Activated CD4-positive, alpha-beta T cell treated with anti-CD3 and anti-CD28 coated beads, Interleukin-2, amount 10 ng/mL, durations not matched to agents 24 days and 14 days (primary cell): ENCODE results near the gene GPT2. TPM values are rescaled to one million over a fixed set of nuclear protein-coding genes. Genes with fewer than 3 reads are reported as not detected.

ENCODE experiments used
- DNase-seq: peaks from one replicate; pipeline ENCODE4 v3.0.0; 2022
- H3K27ac Mint-ChIP-seq: one replicate; pipeline ENCODE4 v1.8.0; 2022; ENCODE audit warnings: mild to moderate bottlenecking, mixed read lengths
- H3K27me3 Mint-ChIP-seq: one replicate; pipeline ENCODE4 v1.8.0; 2022; ENCODE audit warnings: mixed read lengths
- H3K36me3 Mint-ChIP-seq: one replicate; pipeline ENCODE4 v1.8.0; 2022; ENCODE audit warnings: low read depth, mild to moderate bottlenecking, mixed read lengths
- H3K4me1 Mint-ChIP-seq: one replicate; pipeline ENCODE4 v1.8.0; 2021; ENCODE audit warnings: mixed read lengths
- H3K4me3 Mint-ChIP-seq: one replicate; pipeline ENCODE4 v1.8.0; 2022; ENCODE audit warnings: mild to moderate bottlenecking, moderate library complexity, mixed read lengths
- H3K9me3 Mint-ChIP-seq: one replicate; pipeline ENCODE4 v1.8.0; 2021; ENCODE audit warnings: mixed read lengths
- intact Hi-C: fragments of 100-400 bp; cut with micrococcal nuclease; formaldehyde crosslinking; loops from one replicate; pipeline ENCODE4 v1.15.1; 2023
- total RNA-seq: library from RNA; stranded (reverse); gene quantifications from 2 replicates; pipeline ENCODE4 v1.2.3, GENCODE V29; 2022

The GPT2 gene
- total RNA-seq, 1 donor from 2014 or later = 15.7 TPM

- Mint-ChIP-seq H3K36me3 (peaks cover 1% of the 10 kb centered on the region), H3K4me1 (peaks cover 14% of the 10 kb centered on the region), H3K4me3 (no peak overlapping the region), H3K27ac (no peak overlapping the region), H3K27me3 (peaks cover 31% of the 10 kb centered on the region), H3K9me3 (no peaks in the 10 kb centered on the region)
- no peak for DNase-seq
- intact Hi-C loops = no loop called here
These were observed 1.7 kb upstream of the GPT2 start for GRCh38 chr16:46882304-46882939.

- DNase-seq = no peak
- H3K27ac Mint-ChIP-seq = no peak overlapping the region
- peaks cover 1% of the 10 kb centered on the region for H3K36me3 Mint-ChIP-seq
- no peaks in the 10 kb centered on the region for H3K9me3 Mint-ChIP-seq
- H3K4me1 Mint-ChIP-seq = peaks cover 14% of the 10 kb centered on the region
- intact Hi-C loops = no loop called here
- peak overlapping the region; percentile 85 for H3K4me3 Mint-ChIP-seq
- H3K27me3 Mint-ChIP-seq = peaks cover 31% of the 10 kb centered on the region
These were observed 1.2 kb upstream of the GPT2 start for GRCh38 chr16:46882940-46883307.

GRCh38 chr16:46883353-46883689 lies 841 bp upstream of the GPT2 start:
- Mint-ChIP-seq H3K36me3 (peaks cover 1% of the 10 kb centered on the region), H3K27me3 (peaks cover 31% of the 10 kb centered on the region), H3K4me1 (peaks cover 14% of the 10 kb centered on the region), H3K27ac (peak overlapping the region; percentile 90), H3K4me3 (peak overlapping the region; percentile 85), H3K9me3 (no peaks in the 10 kb centered on the region)
- no peak for DNase-seq
- intact Hi-C loops = no loop called here

GRCh38 chr16:46884513-46885293 lies 541 bp downstream of the GPT2 start:
- H3K4me3 Mint-ChIP-seq = peak overlapping the region; percentile 85
- H3K4me1 Mint-ChIP-seq = peaks cover 14% of the 10 kb centered on the region
- peak; percentile 78 for DNase-seq
- intact Hi-C loops = loop anchor here (1.0 to 2.0 kb wide), 4 partner anchors 22 to 195 kb away; partner anchors contain the start of genes C16orf87, ORC6 and VPS35
- H3K36me3 Mint-ChIP-seq = peaks cover 1% of the 10 kb centered on the region
- no peaks in the 10 kb centered on the region for H3K9me3 Mint-ChIP-seq
- peaks cover 27% of the 10 kb centered on the region for H3K27me3 Mint-ChIP-seq
- peak overlapping the region; percentile 62 for H3K27ac Mint-ChIP-seq

GRCh38 chr16:46885960-46886763 lies 2.0 kb downstream of the GPT2 start:
- Mint-ChIP-seq H3K9me3 (no peaks in the 10 kb centered on the region), H3K4me3 (peak overlapping the region; percentile 85), H3K27ac (no peak overlapping the region), H3K36me3 (peaks cover 1% of the 10 kb centered on the region), H3K27me3 (peaks cover 20% of the 10 kb centered on the region), H3K4me1 (peaks cover 14% of the 10 kb centered on the region)
- intact Hi-C loops = loop anchor here (2.0 kb wide), 2 partner anchors 23 kb away; no protein-coding TSS in a partner anchor
- DNase-seq = no peak

GRCh38 chr16:46886764-46887523 lies 2.8 kb downstream of the GPT2 start:
- Mint-ChIP-seq H3K27ac (no peak overlapping the region), H3K27me3 (peaks cover 17% of the 10 kb centered on the region), H3K36me3 (peaks cover 1% of the 10 kb centered on the region), H3K4me3 (no peak overlapping the region), H3K9me3 (no peaks in the 10 kb centered on the region), H3K4me1 (peaks cover 16% of the 10 kb centered on the region)
- DNase-seq = no peak
- intact Hi-C loops = no loop called here

- H3K27ac Mint-ChIP-seq = no peak overlapping the region
- peaks cover 15% of the 10 kb centered on the region for H3K4me1 Mint-ChIP-seq
- no peak for DNase-seq
- intact Hi-C loops = no loop called here
- H3K36me3 Mint-ChIP-seq = peaks cover 1% of the 10 kb centered on the region
- H3K27me3 Mint-ChIP-seq = peaks cover 12% of the 10 kb centered on the region
- no peaks in the 10 kb centered on the region for H3K9me3 Mint-ChIP-seq
- H3K4me3 Mint-ChIP-seq = no peak overlapping the region
These were observed 3.3 kb downstream of the GPT2 start for GRCh38 chr16:46887524-46887854.

- Mint-ChIP-seq H3K27me3 (peaks cover 2% of the 10 kb centered on the region), H3K4me1 (peaks cover 9% of the 10 kb centered on the region), H3K4me3 (no peak overlapping the region), H3K27ac (no peak overlapping the region), H3K9me3 (no peaks in the 10 kb centered on the region), H3K36me3 (peaks cover 1% of the 10 kb centered on the region)
- DNase-seq = no peak
- intact Hi-C loops = no loop called here
These were observed 5.2 kb downstream of the GPT2 start for GRCh38 chr16:46889245-46889941.

GRCh38 chr16:46889942-46890300 lies 5.8 kb downstream of the GPT2 start:
- H3K9me3 Mint-ChIP-seq = no peaks in the 10 kb centered on the region
- DNase-seq = no peak
- intact Hi-C loops = no loop called here
- no peak overlapping the region for H3K4me3 Mint-ChIP-seq
- no peak overlapping the region for H3K27ac Mint-ChIP-seq
- peaks cover 1% of the 10 kb centered on the region for H3K36me3 Mint-ChIP-seq
- peaks cover 9% of the 10 kb centered on the region for H3K4me1 Mint-ChIP-seq
- peaks cover 2% of the 10 kb centered on the region for H3K27me3 Mint-ChIP-seq

- H3K4me1 Mint-ChIP-seq = peaks cover 4% of the 10 kb centered on the region
These were observed 7.7 kb downstream of the GPT2 start for GRCh38 chr16:46891910-46892309.

GRCh38 chr16:46894036-46894672 lies 10.0 kb downstream of the GPT2 start:
- DNase-seq = no peak
- H3K36me3 Mint-ChIP-seq = no peaks in the 10 kb centered on the region
- peaks cover 4% of the 10 kb centered on the region for H3K4me1 Mint-ChIP-seq
- H3K4me3 Mint-ChIP-seq = no peak overlapping the region
- H3K27me3 Mint-ChIP-seq = no peaks in the 10 kb centered on the region
- H3K9me3 Mint-ChIP-seq = no peaks in the 10 kb centered on the region
- H3K27ac Mint-ChIP-seq = no peak overlapping the region
- intact Hi-C loops = no loop called here

More at GRCh38 chr16:46891910-46892309, 7.7 kb downstream of the GPT2 start:
- intact Hi-C loops = no loop called here
- no peak overlapping the region for H3K27ac Mint-ChIP-seq
- no peak overlapping the region for H3K4me3 Mint-ChIP-seq
- no peak for DNase-seq
- H3K27me3 Mint-ChIP-seq = no peaks in the 10 kb centered on the region
- no peaks in the 10 kb centered on the region for H3K9me3 Mint-ChIP-seq
- H3K36me3 Mint-ChIP-seq = no peaks in the 10 kb centered on the region

GRCh38 chr16:46895399-46896313 lies 11.5 kb downstream of the GPT2 start:
- no peak for DNase-seq
- H3K36me3 Mint-ChIP-seq = no peaks in the 10 kb centered on the region
- intact Hi-C loops = no loop called here
- peaks cover 4% of the 10 kb centered on the region for H3K4me1 Mint-ChIP-seq
- H3K27me3 Mint-ChIP-seq = no peaks in the 10 kb centered on the region
- no peaks in the 10 kb centered on the region for H3K9me3 Mint-ChIP-seq
- no peak overlapping the region for H3K4me3 Mint-ChIP-seq
- no peak overlapping the region for H3K27ac Mint-ChIP-seq
